OCI-LY3 (cell line): ENCODE data around the gene LRFN2.

Experiments used
- CTCF ChIP-seq: fragments of 200-600, 300-600 bp; sonication (generic); IDR thresholded peaks from 2 replicates; pipeline ENCODE4 v1.5.1; 2014; ENCODE audit warnings: antibody characterized with exemption, low read length, low read depth
- EZH2phosphoT487 ChIP-seq: fragments of 200-600 bp; shearing (Covaris generic); IDR thresholded peaks from 2 replicates; pipeline ENCODE4 v1.6.1; 2018; ENCODE audit warnings: antibody characterized with exemption, mixed run types, low read depth

- no peak for TF ChIP-seq CTCF
- TF ChIP-seq EZH2phosphoT487 = no peak
Observed at GRCh38 chr6:40390144-40390800, 196.9 kb downstream of the LRFN2 start.
